Activated CD4-positive, alpha-beta memory T cell treated with anti-CD3 and anti-CD28 coated beads, Interleukin-2, amount 10 ng/mL, durations not matched to agents 7 days and 5 days (primary cell): ENCODE measurements around the gene FBXL5. TPM values are rescaled to one million over a fixed set of nuclear protein-coding genes. Genes with fewer than 3 reads are reported as not detected.
"Not testable (repeated sequence)": the region's sequence is repeated elsewhere in the genome, so short reads cannot be mapped to it uniquely, and the experiment has no call there.

Experiments
- CTCF ChIA-PET: fragments of 350-600 bp; sonication (Branson Sonifier 250); formaldehyde crosslinking; loops from one replicate; lab custom pipeline; 2021; ENCODE audit warnings: antibody characterized with exemption, inconsistent platforms; lab: Charles Lee
- POLR2A ChIA-PET: fragments of 350-600 bp; sonication (Branson Sonifier 250); formaldehyde crosslinking; loops from one replicate; lab custom pipeline; 2021; ENCODE audit warnings: antibody characterized with exemption; lab: Charles Lee
- DNase-seq: peaks from one replicate; pipeline ENCODE4 v3.0.0-alpha.2; 2020
- H3K27ac Mint-ChIP-seq: one replicate; pipeline ENCODE4 v1.8.0; 2021; ENCODE audit warnings: mild to moderate bottlenecking, mixed read lengths
- H3K27me3 Mint-ChIP-seq: one replicate; pipeline ENCODE4 v1.8.0; 2021; ENCODE audit warnings: mixed read lengths
- H3K36me3 Mint-ChIP-seq: one replicate; pipeline ENCODE4 v1.8.0; 2021; ENCODE audit warnings: low read depth, mixed read lengths
- H3K4me1 Mint-ChIP-seq: one replicate; pipeline ENCODE4 v1.8.0; 2021; ENCODE audit warnings: mixed read lengths
- H3K4me3 Mint-ChIP-seq: one replicate; pipeline ENCODE4 v1.8.0; 2021; ENCODE audit warnings: mild to moderate bottlenecking, mixed read lengths
- H3K9me3 Mint-ChIP-seq: one replicate; pipeline ENCODE4 v1.8.0; 2021; ENCODE audit warnings: mixed read lengths
- total RNA-seq, 2 experiments: library from RNA; stranded (reverse); gene quantifications; one replicate each; pipeline ENCODE4 v1.2.3, GENCODE V29; 2021

The FBXL5 gene
- total RNA-seq, 2 experiments from 2014 or later, result 43.9 to 44.6 TPM

GRCh38 chr4:15617407-15617806 is 37.8 kb downstream of the FBXL5 start:
- H3K4me3 Mint-ChIP-seq, H3K4me1 Mint-ChIP-seq, DNase-seq, H3K27me3 Mint-ChIP-seq, CTCF ChIA-PET, POLR2A ChIA-PET, H3K27ac Mint-ChIP-seq: not testable (repeated sequence)
- H3K36me3 Mint-ChIP-seq, result peaks cover 65% of the 10 kb centered on the region
- H3K9me3 Mint-ChIP-seq, result peaks cover 27% of the 10 kb centered on the region

GRCh38 chr4:15614891-15615290 is 40.3 kb downstream of the FBXL5 start:
- Mint-ChIP-seq H3K9me3 (peaks cover 19% of the 10 kb centered on the region), H3K36me3 (peaks cover 47% of the 10 kb centered on the region)
- CTCF ChIA-PET, POLR2A ChIA-PET, H3K4me3 Mint-ChIP-seq, DNase-seq, H3K27ac Mint-ChIP-seq, H3K27me3 Mint-ChIP-seq, H3K4me1 Mint-ChIP-seq: not testable (repeated sequence)

GRCh38 chr4:15612136-15612535 is 43.0 kb downstream of the FBXL5 start:
- Mint-ChIP-seq H3K9me3 (peaks cover 8% of the 10 kb centered on the region), H3K27ac (no peak overlapping the region), H3K4me1 (no peaks in the 10 kb centered on the region), H3K27me3 (no peaks in the 10 kb centered on the region), H3K4me3 (no peak overlapping the region), H3K36me3 (peaks cover 28% of the 10 kb centered on the region)
- POLR2A ChIA-PET, result no interaction called here
- no peak for DNase-seq
- CTCF ChIA-PET, result no interaction called here

GRCh38 chr4:15610855-15611254 is 44.3 kb downstream of the FBXL5 start:
- ChIA-PET CTCF (no interaction called here), POLR2A (no interaction called here)
- no peak overlapping the region for H3K27ac Mint-ChIP-seq
- H3K36me3 Mint-ChIP-seq, result peaks cover 17% of the 10 kb centered on the region
- H3K27me3 Mint-ChIP-seq, result no peaks in the 10 kb centered on the region
- no peaks in the 10 kb centered on the region for H3K4me1 Mint-ChIP-seq
- H3K9me3 Mint-ChIP-seq, result no peaks in the 10 kb centered on the region
- no peak for DNase-seq
- no peak overlapping the region for H3K4me3 Mint-ChIP-seq

GRCh38 chr4:15605537-15605936 is 49.6 kb downstream of the FBXL5 start:
- ChIA-PET CTCF (no interaction called here), POLR2A (no interaction called here)
- H3K36me3 Mint-ChIP-seq, result peaks cover 20% of the 10 kb centered on the region
- H3K4me3 Mint-ChIP-seq, result no peak overlapping the region
- no peaks in the 10 kb centered on the region for H3K9me3 Mint-ChIP-seq
- DNase-seq, result no peak
- no peaks in the 10 kb centered on the region for H3K4me1 Mint-ChIP-seq
- H3K27ac Mint-ChIP-seq, result no peak overlapping the region
- no peaks in the 10 kb centered on the region for H3K27me3 Mint-ChIP-seq

GRCh38 chr4:15601862-15602261 is 53.3 kb downstream of the FBXL5 start:
- POLR2A ChIA-PET, result no interaction called here
- DNase-seq, result no peak
- H3K27ac Mint-ChIP-seq, result no peak overlapping the region
- no peaks in the 10 kb centered on the region for H3K9me3 Mint-ChIP-seq
- no peaks in the 10 kb centered on the region for H3K4me1 Mint-ChIP-seq
- H3K36me3 Mint-ChIP-seq, result peaks cover 17% of the 10 kb centered on the region
- no peaks in the 10 kb centered on the region for H3K27me3 Mint-ChIP-seq
- no peak overlapping the region for H3K4me3 Mint-ChIP-seq
- CTCF ChIA-PET, result no interaction called here

- Mint-ChIP-seq H3K27ac (no peak overlapping the region), H3K27me3 (no peaks in the 10 kb centered on the region), H3K9me3 (no peaks in the 10 kb centered on the region), H3K36me3 (peaks cover 13% of the 10 kb centered on the region), H3K4me3 (no peak overlapping the region), H3K4me1 (no peaks in the 10 kb centered on the region)
- ChIA-PET CTCF (interaction anchor here (1.5 kb wide), 1 partner anchor 50 kb away, joined by 3 read pairs; no protein-coding TSS in a partner anchor), POLR2A (no interaction called here)
- DNase-seq, result no peak
Measured at GRCh38 chr4:15600176-15600575, 55.0 kb downstream of the FBXL5 start.

GRCh38 chr4:15598644-15599043 is 56.5 kb downstream of the FBXL5 start:
- Mint-ChIP-seq H3K27ac (no peak overlapping the region), H3K4me1 (no peaks in the 10 kb centered on the region), H3K9me3 (no peaks in the 10 kb centered on the region), H3K4me3 (no peak overlapping the region), H3K27me3 (no peaks in the 10 kb centered on the region), H3K36me3 (peaks cover 3% of the 10 kb centered on the region)
- no peak for DNase-seq
- POLR2A ChIA-PET, result no interaction called here
- CTCF ChIA-PET, result no interaction called here

GRCh38 chr4:15592799-15593198 is 62.4 kb downstream of the FBXL5 start:
- ChIA-PET CTCF (no interaction called here), POLR2A (no interaction called here)
- Mint-ChIP-seq H3K27me3 (no peaks in the 10 kb centered on the region), H3K4me1 (no peaks in the 10 kb centered on the region), H3K27ac (no peak overlapping the region), H3K36me3 (no peaks in the 10 kb centered on the region), H3K9me3 (no peaks in the 10 kb centered on the region), H3K4me3 (no peak overlapping the region)
- no peak for DNase-seq

- POLR2A ChIA-PET, result no interaction called here
- H3K4me3 Mint-ChIP-seq, result no peak overlapping the region
- H3K9me3 Mint-ChIP-seq, result no peaks in the 10 kb centered on the region
Measured at GRCh38 chr4:15587649-15588048, 67.5 kb downstream of the FBXL5 start.

GRCh38 chr4:15586066-15586465 is 69.1 kb downstream of the FBXL5 start:
- POLR2A ChIA-PET, result no interaction called here

More at GRCh38 chr4:15587649-15588048, 67.5 kb downstream of the FBXL5 start:
- Mint-ChIP-seq H3K27me3 (no peaks in the 10 kb centered on the region), H3K27ac (no peak overlapping the region), H3K4me1 (no peaks in the 10 kb centered on the region), H3K36me3 (no peaks in the 10 kb centered on the region)
- CTCF ChIA-PET, result no interaction called here
- no peak for DNase-seq

GRCh38 chr4:15585331-15585730 is 69.8 kb downstream of the FBXL5 start:
- Mint-ChIP-seq H3K27ac (no peak overlapping the region), H3K9me3 (no peaks in the 10 kb centered on the region), H3K36me3 (no peaks in the 10 kb centered on the region), H3K4me1 (no peaks in the 10 kb centered on the region), H3K27me3 (no peaks in the 10 kb centered on the region), H3K4me3 (no peak overlapping the region)
- DNase-seq, result no peak
- POLR2A ChIA-PET, result no interaction called here
- CTCF ChIA-PET, result interaction anchor here (1.2 kb wide), 1 partner anchor 12 kb away, joined by 3 read pairs; no protein-coding TSS in a partner anchor

More at GRCh38 chr4:15586066-15586465, 69.1 kb downstream of the FBXL5 start:
- no peak overlapping the region for H3K4me3 Mint-ChIP-seq
- no peaks in the 10 kb centered on the region for H3K9me3 Mint-ChIP-seq
- H3K4me1 Mint-ChIP-seq, result no peaks in the 10 kb centered on the region
- no peaks in the 10 kb centered on the region for H3K27me3 Mint-ChIP-seq
- no peak for DNase-seq
- CTCF ChIA-PET, result interaction anchor here (0.6 to 1.2 kb wide), 2 partner anchors 13 to 61 kb away, joined by 3 read pairs; no protein-coding TSS in a partner anchor
- H3K36me3 Mint-ChIP-seq, result no peaks in the 10 kb centered on the region
- H3K27ac Mint-ChIP-seq, result no peak overlapping the region

- H3K27me3 Mint-ChIP-seq, result no peaks in the 10 kb centered on the region
- no peaks in the 10 kb centered on the region for H3K4me1 Mint-ChIP-seq
- H3K4me3 Mint-ChIP-seq, result no peak overlapping the region
- no peak for DNase-seq
- POLR2A ChIA-PET, result no interaction called here
- CTCF ChIA-PET, result no interaction called here
- no peak overlapping the region for H3K27ac Mint-ChIP-seq
- no peaks in the 10 kb centered on the region for H3K36me3 Mint-ChIP-seq
- no peaks in the 10 kb centered on the region for H3K9me3 Mint-ChIP-seq
Measured at GRCh38 chr4:15584785-15585184, 70.4 kb downstream of the FBXL5 start.

- ChIA-PET POLR2A (interaction anchor here (0.5 to 1.5 kb wide), 2 partner anchors 11 to 789 kb away, joined by 3 to 4 read pairs; no protein-coding TSS in a partner anchor), CTCF (no interaction called here)
- no peaks in the 10 kb centered on the region for H3K4me1 Mint-ChIP-seq
Measured at GRCh38 chr4:15577508-15577907, 77.6 kb downstream of the FBXL5 start.

More at GRCh38 chr4:15577508-15577907, 77.6 kb downstream of the FBXL5 start:
- no peak for DNase-seq
- H3K27me3 Mint-ChIP-seq, result no peaks in the 10 kb centered on the region
- H3K27ac Mint-ChIP-seq, result no peak overlapping the region
- H3K9me3 Mint-ChIP-seq, result no peaks in the 10 kb centered on the region
- no peak overlapping the region for H3K4me3 Mint-ChIP-seq
- H3K36me3 Mint-ChIP-seq, result no peaks in the 10 kb centered on the region
